ENCODE results near the gene CYLC2.

The CYLC2 gene

GRCh38 chr9:102995033-102995432, at the start of gene CYLC2:
Gene CYLC2, plus strand, starts transcription at chr9:102995333. Its CDS starts 48 bp downstream, at chr9:102995381.
- TF ChIP-seq GATA2 (IDR thresholded peaks at IDR 0.05; ENCODE audit: low read depth, low read length) (no peak), GATA3 (IDR thresholded peaks at IDR 0.05; ENCODE audit: low read depth, low read length) (no peak)

- TF ChIP-seq GATA3 (IDR thresholded peaks at IDR 0.05; ENCODE audit: low read depth, low read length) (no peak), GATA2 (IDR thresholded peaks at IDR 0.05; ENCODE audit: low read depth, low read length) (no peak)
These were observed 44.8 kb upstream of the CYLC2 start for GRCh38 chr9:102950346-102950745.

- TF ChIP-seq GATA2 (IDR thresholded peaks at IDR 0.05; ENCODE audit: low read depth, low read length) (no peak), GATA3 (IDR thresholded peaks at IDR 0.05; ENCODE audit: low read depth, low read length) (no peak)
These were observed 28.1 kb upstream of the CYLC2 start for GRCh38 chr9:102966999-102967398.

- no peak for TF ChIP-seq GATA3 (IDR thresholded peaks at IDR 0.05; ENCODE audit: low read depth, low read length)
- no peak for TF ChIP-seq GATA2 (IDR thresholded peaks at IDR 0.05; ENCODE audit: low read depth, low read length)
These were observed 27.2 kb upstream of the CYLC2 start for GRCh38 chr9:102967979-102968378.

GRCh38 chr9:102972780-102973179, 22.4 kb upstream of the CYLC2 start:
- no peak for TF ChIP-seq GATA2 (IDR thresholded peaks at IDR 0.05; ENCODE audit: low read depth, low read length)
- no peak for TF ChIP-seq GATA3 (IDR thresholded peaks at IDR 0.05; ENCODE audit: low read depth, low read length)

- TF ChIP-seq GATA3 (IDR thresholded peaks at IDR 0.05; ENCODE audit: low read depth, low read length) (no peak), GATA2 (IDR thresholded peaks at IDR 0.05; ENCODE audit: low read depth, low read length) (no peak)
These were observed 20.6 kb upstream of the CYLC2 start for GRCh38 chr9:102974530-102974929.

- no peak for TF ChIP-seq GATA2 (IDR thresholded peaks at IDR 0.05; ENCODE audit: low read depth, low read length)
- TF ChIP-seq GATA3 (IDR thresholded peaks at IDR 0.05; ENCODE audit: low read depth, low read length): no peak
These were observed 19.9 kb upstream of the CYLC2 start for GRCh38 chr9:102975251-102975650.

GRCh38 chr9:102985162-102985895, 9.8 kb upstream of the CYLC2 start:
- TF ChIP-seq GATA3 (IDR thresholded peaks at IDR 0.05; ENCODE audit: low read depth, low read length): no peak

GRCh38 chr9:102986425-102986824, 8.7 kb upstream of the CYLC2 start:
- TF ChIP-seq GATA3 (IDR thresholded peaks at IDR 0.05; ENCODE audit: low read depth, low read length) (no peak), GATA2 (IDR thresholded peaks at IDR 0.05; ENCODE audit: low read depth, low read length) (no peak)

GRCh38 chr9:103003689-103004088, 8.6 kb downstream of the CYLC2 start:
- TF ChIP-seq GATA3 (IDR thresholded peaks at IDR 0.05; ENCODE audit: low read depth, low read length): no peak
- no peak for TF ChIP-seq GATA2 (IDR thresholded peaks at IDR 0.05; ENCODE audit: low read depth, low read length)

- TF ChIP-seq GATA2 (IDR thresholded peaks at IDR 0.05; ENCODE audit: low read depth, low read length) (no peak), GATA3 (IDR thresholded peaks at IDR 0.05; ENCODE audit: low read depth, low read length) (no peak)
These were observed 19.1 kb downstream of the CYLC2 start for GRCh38 chr9:103014242-103014641.

GRCh38 chr9:103025796-103026195, 30.7 kb downstream of the CYLC2 start:
- TF ChIP-seq GATA3 (IDR thresholded peaks at IDR 0.05; ENCODE audit: low read depth, low read length): no peak
- TF ChIP-seq GATA2 (IDR thresholded peaks at IDR 0.05; ENCODE audit: low read depth, low read length): no peak

GRCh38 chr9:103037508-103038477, 42.7 kb downstream of the CYLC2 start:
- no peak for TF ChIP-seq GATA3 (IDR thresholded peaks at IDR 0.05; ENCODE audit: low read depth, low read length)
- no peak for TF ChIP-seq GATA2 (IDR thresholded peaks at IDR 0.05; ENCODE audit: low read depth, low read length)

- TF ChIP-seq GATA2 (IDR thresholded peaks at IDR 0.05; ENCODE audit: low read depth, low read length) (no peak), GATA3 (IDR thresholded peaks at IDR 0.05; ENCODE audit: low read depth, low read length) (no peak)
These were observed 46.8 kb downstream of the CYLC2 start for GRCh38 chr9:103041961-103042360.
